ENCODE data around the gene KAZN.

KAZN gene

GRCh38 chr1:14612256-14612655 lies 13.8 kb downstream of the KAZN start:
- in situ Hi-C loops (cut with MboI; ENCODE audit: low sequenced_read_pairs) = no loop called here

GRCh38 chr1:14613926-14614325 lies 15.4 kb downstream of the KAZN start:
- in situ Hi-C loops (cut with MboI; ENCODE audit: low sequenced_read_pairs) = no loop called here

- in situ Hi-C loops (cut with MboI; ENCODE audit: low sequenced_read_pairs) = no loop called here
These were observed 15.9 kb downstream of the KAZN start for GRCh38 chr1:14614341-14614740.

DNA sequence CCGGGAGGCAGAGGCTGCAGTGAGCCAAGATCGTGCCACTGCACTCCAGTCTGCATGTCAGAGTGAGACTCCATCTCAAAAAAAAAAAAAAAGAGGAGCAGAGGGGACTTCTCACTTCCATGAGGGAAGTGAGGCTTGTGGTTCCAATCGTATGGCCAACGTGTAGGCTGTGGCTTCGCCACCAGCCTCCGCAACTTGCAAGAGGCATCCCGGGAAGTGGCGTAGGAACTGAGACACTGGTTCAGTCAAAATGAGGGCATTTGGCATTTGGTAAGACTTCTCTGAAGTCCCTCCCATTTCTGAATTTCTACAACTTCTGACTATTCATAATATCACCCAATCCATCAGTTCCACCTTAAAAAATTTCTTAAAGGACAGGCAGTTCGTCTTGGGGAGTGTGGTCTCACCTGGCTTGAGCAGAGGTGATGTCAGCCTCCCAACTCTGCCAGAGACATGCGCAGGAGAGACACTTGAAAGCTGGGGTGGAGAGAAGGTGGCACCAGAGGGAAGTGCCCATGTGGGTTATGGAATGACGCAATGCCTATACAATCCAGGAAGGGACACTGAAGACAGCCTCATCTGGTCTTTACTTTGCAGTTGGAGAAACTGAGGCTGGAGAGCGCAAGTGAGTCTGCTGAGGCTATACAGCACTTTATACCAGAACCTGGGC lies 17.2 kb downstream of the KAZN start:
- in situ Hi-C loops (cut with MboI; ENCODE audit: low sequenced_read_pairs) = no loop called here

DNA sequence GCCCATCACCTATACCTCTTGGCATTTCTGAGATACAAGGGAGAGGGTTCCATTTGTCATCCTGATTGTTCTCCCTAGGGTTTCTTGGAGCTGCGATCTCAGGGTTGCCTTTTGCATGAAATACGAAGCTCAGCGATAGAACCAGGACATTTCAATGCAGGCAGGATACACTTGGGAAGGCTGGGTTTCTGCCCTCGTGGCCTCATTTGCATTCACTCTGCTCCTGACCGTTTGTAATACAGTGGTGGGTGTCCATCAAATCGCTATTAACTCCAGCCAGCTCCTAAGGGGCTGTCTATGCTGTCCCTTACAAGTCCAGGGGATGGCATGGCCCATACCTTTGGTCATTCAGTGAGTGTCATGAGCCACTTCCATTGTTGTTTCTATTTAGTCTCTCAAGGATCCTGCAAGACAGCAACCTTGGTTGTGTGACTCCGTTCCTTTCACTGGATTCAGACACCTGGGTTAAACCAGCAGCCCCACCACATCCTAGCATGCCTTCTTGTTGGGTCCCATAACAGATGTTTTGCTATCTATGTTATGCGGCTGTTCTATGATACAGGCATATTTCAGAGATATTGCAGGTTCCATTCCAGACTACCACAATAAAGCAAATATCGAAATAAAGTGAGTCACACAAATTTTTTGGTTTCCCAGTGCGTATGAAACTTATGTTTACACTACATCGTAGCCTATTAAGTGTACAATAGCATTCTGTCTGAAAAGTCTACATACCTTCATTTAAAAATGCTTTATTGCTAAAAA lies 18.3 kb downstream of the KAZN start:
- in situ Hi-C loops (cut with MboI; ENCODE audit: low sequenced_read_pairs) = no loop called here

DNA sequence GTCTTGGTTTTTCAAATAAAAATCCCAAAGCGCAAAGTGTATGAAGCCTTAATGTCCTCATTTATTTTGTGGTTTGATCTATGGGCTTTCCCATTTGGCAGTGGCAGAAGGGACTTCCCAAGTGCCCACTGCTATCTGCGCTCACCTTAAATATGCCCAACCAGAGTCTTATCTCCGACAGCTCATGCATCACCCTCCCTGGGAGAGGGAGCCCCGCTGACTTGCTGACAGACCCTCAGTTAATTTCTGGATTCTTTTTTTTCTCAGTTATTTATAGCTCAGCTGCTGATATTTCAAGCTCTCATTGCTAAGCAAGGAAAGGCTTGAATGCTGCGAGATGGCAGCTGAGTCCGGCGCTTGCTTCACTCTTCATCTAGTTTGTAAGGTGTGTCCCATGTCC lies 19.3 kb downstream of the KAZN start:
- in situ Hi-C loops (cut with MboI; ENCODE audit: low sequenced_read_pairs) = no loop called here

GRCh38 chr1:14620941-14621340 lies 22.5 kb downstream of the KAZN start:
- in situ Hi-C loops (cut with MboI; ENCODE audit: low sequenced_read_pairs) = no loop called here

DNA sequence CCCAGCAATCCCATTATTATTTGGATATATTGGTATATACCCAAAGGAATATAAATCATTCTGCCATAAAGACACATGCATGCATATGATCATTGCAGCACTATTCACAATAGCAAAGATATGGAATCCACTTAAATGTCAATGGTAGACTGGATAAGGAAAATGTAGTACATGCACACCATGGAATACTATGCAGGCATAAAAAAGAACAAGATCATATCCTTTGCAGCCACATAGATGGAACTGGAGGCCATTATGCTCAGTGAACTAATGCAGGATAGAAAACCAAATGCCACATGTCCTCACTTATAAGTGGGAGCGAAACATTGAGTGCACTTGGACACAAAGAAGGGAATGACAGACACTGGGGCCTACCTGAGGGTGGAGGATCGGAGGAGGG lies 24.6 kb downstream of the KAZN start:
- in situ Hi-C loops (cut with MboI; ENCODE audit: low sequenced_read_pairs) = no loop called here

- in situ Hi-C loops (cut with MboI; ENCODE audit: low sequenced_read_pairs) = no loop called here
These were observed 26.5 kb downstream of the KAZN start for GRCh38 chr1:14624941-14625340.

- in situ Hi-C loops (cut with MboI; ENCODE audit: low sequenced_read_pairs) = no loop called here
These were observed 27.1 kb downstream of the KAZN start for GRCh38 chr1:14625572-14625971.

GRCh38 chr1:14625996-14626395 lies 27.5 kb downstream of the KAZN start:
- in situ Hi-C loops (cut with MboI; ENCODE audit: low sequenced_read_pairs) = no loop called here

- in situ Hi-C loops (cut with MboI; ENCODE audit: low sequenced_read_pairs) = no loop called here
These were observed 28.6 kb downstream of the KAZN start for GRCh38 chr1:14626869-14627607.

- in situ Hi-C loops (cut with MboI; ENCODE audit: low sequenced_read_pairs) = no loop called here
These were observed 29.4 kb downstream of the KAZN start for GRCh38 chr1:14627608-14628489.

GRCh38 chr1:14629363-14630014 lies 31.0 kb downstream of the KAZN start:
- in situ Hi-C loops (cut with MboI; ENCODE audit: low sequenced_read_pairs) = no loop called here

GRCh38 chr1:14630986-14631385 lies 32.5 kb downstream of the KAZN start:
- in situ Hi-C loops (cut with MboI; ENCODE audit: low sequenced_read_pairs) = no loop called here

- in situ Hi-C loops (cut with MboI; ENCODE audit: low sequenced_read_pairs) = no loop called here
These were observed 32.9 kb downstream of the KAZN start for GRCh38 chr1:14631421-14631820.

- in situ Hi-C loops (cut with MboI; ENCODE audit: low sequenced_read_pairs) = no loop called here
These were observed 36.0 kb downstream of the KAZN start for GRCh38 chr1:14634486-14634885.

DNA sequence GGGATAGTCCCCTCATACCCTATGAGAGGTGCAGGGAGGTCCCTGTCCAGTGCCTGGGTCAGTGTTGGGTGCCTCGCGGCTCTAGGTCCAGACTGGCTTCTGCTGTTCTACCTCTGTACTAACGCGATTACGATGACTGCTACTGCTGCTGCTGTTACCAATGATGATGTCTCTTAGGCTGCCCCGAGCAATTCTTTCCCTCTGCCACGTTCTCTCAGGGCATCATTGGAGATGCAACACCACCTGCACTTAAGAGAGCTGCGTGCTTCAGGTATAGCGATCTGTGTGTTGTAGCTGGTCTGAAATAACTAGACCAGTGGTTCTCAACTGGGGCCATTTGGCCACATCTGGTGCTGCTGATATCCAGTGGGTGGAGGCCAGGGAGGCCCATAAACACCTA lies 36.9 kb downstream of the KAZN start:
- in situ Hi-C loops (cut with MboI; ENCODE audit: low sequenced_read_pairs) = no loop called here

- in situ Hi-C loops (cut with MboI; ENCODE audit: low sequenced_read_pairs) = no loop called here
These were observed 38.6 kb downstream of the KAZN start for GRCh38 chr1:14636897-14637632.

Measured in HL-60/S4 (cell line).